ENCODE data around the gene TRIM29.

DNA sequence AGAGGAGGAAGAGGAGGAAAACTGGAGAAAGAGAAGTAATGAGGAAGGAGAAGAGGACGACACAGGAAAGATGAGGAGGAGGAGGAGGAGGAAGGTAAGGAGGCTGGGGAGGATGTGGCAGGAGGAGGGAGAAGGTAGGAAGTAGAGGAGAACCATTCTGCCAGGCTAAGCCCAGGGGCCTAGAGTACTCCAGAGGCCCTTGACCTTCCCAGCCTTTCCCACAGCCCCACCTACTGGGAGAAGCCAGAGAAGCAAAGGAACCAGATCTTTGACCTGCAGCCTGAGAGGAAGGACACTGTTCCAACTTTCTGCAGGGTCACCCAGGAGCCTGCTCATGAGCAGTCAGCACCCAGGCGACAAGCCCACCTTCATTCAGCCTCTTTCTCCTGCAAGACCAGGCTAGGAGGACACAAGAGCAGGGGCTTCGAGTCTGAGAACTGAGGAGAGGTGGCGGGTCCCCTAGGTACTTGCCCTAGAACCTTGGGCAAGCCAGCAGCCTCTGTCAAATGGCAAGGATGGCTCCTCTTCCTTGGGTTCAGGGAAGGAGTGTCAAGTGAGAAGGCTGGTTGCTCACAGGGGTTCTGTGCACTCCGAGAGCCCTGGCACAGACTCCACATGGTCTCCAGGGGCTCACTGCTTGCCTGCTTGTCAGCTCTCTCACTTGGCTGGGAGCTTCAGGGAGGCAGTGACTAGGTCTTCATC, 45.0 kb upstream of the TRIM29 start:
- no peak for TF ChIP-seq EZH2phosphoT487 (IDR thresholded peaks at IDR 0.05; ENCODE audit: borderline replicate concordance, low read length)
- TF ChIP-seq, protein P1, sequence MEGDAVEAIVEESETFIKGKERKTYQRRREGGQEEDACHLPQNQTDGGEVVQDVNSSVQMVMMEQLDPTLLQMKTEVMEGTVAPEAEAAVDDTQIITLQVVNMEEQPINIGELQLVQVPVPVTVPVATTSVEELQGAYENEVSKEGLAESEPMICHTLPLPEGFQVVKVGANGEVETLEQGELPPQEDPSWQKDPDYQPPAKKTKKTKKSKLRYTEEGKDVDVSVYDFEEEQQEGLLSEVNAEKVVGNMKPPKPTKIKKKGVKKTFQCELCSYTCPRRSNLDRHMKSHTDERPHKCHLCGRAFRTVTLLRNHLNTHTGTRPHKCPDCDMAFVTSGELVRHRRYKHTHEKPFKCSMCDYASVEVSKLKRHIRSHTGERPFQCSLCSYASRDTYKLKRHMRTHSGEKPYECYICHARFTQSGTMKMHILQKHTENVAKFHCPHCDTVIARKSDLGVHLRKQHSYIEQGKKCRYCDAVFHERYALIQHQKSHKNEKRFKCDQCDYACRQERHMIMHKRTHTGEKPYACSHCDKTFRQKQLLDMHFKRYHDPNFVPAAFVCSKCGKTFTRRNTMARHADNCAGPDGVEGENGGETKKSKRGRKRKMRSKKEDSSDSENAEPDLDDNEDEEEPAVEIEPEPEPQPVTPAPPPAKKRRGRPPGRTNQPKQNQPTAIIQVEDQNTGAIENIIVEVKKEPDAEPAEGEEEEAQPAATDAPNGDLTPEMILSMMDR (conservative IDR thresholded peaks at IDR 0.05; ENCODE audit: low read depth, low read length) = peak; percentile 69

All from PC-3 (cell line).